ENCODE measurements around the gene FDX1.

DNA sequence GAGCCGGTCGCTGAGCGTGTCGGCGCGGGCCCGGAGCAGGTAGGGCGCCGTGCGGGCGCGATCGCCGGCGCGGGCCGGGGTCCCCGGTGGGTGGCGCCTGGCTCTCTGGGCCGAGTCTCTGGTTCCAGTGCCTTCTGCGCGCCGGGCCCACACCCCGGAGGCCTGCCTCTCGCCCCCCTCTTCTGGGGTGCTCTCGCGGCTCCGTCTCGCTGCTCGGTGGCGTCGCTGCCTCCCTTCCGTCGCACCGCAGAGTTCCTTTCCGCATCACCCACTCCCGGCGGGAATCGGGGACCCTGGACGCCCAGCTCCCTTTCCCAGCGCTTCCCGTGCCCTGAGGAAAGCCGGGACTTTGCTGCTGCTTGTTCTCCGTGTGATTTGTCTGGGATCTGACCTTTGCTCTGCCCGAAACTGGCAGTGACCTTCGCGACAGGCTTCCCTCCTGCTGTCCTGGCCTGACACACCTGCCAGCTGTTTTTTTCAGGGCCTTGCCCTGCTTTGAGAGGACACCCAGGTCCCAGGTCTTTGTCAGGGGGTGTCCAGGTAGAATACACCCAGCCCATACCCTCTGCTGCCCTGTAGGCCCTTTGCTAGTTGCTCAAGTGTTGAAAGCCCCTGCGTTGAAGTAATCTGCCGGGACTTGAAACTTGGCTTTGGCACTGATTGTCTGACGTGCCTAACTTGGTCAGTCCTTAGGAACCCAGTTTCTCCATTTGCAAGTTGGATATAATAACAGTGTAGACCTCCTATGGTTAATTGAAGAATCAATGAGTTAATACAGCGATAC is 711 bp downstream of the FDX1 start:
- TF ChIP-seq CTCF (conservative IDR thresholded peaks at IDR 0.05) = no peak
- no peak for TF ChIP-seq EZH2 (IDR thresholded peaks at IDR 0.05; ENCODE audit: low read depth)

All from PC-9 (cell line).